ENCODE results near the gene FAM117A.

DNA sequence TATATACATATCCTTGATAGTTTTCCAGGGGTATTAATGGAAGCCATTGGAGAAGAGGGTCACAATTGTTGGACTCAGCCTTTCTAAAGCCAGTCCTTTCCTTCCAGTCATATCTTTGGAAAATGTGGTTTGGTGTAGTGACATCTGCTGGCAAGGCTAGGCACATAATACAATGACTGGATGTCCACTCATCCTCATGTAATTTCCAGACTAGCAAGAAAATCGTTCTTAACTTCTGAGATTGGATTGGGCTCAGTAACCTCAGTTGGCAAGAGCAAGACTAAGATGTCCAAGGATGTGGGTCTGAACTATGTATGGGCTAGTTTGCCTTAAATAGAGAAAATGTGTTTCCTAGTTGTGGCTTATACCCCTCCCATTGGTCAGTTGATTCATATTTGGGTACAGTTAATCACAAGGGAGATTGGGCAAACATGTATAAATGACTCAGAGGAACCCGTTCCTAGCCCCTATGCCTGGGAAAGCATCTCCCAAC lies 15.9 kb upstream of the FAM117A start:
- TF ChIP-seq, protein P1, sequence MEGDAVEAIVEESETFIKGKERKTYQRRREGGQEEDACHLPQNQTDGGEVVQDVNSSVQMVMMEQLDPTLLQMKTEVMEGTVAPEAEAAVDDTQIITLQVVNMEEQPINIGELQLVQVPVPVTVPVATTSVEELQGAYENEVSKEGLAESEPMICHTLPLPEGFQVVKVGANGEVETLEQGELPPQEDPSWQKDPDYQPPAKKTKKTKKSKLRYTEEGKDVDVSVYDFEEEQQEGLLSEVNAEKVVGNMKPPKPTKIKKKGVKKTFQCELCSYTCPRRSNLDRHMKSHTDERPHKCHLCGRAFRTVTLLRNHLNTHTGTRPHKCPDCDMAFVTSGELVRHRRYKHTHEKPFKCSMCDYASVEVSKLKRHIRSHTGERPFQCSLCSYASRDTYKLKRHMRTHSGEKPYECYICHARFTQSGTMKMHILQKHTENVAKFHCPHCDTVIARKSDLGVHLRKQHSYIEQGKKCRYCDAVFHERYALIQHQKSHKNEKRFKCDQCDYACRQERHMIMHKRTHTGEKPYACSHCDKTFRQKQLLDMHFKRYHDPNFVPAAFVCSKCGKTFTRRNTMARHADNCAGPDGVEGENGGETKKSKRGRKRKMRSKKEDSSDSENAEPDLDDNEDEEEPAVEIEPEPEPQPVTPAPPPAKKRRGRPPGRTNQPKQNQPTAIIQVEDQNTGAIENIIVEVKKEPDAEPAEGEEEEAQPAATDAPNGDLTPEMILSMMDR (IDR thresholded peaks at IDR 0.05) = peak; percentile 62 to 84 (median 63)
- no peak for TF ChIP-seq EP300 (IDR thresholded peaks at IDR 0.05)

All from esophagus muscularis mucosa (tissue), 3 donors.